Memory B cell (primary cell): ENCODE measurements around the gene SRSF3.
"Not testable (repeated sequence)": the region's sequence is repeated elsewhere in the genome, so short reads cannot be mapped to it uniquely, and the experiment has no call there.

Source experiments
- ATAC-seq: fragments of 150-1000 bp; cut with Tn5 transposase; 2 replicates; pipeline ENCODE4 v1.10.0; 2021; ENCODE audit warnings: low read depth, mild to moderate bottlenecking, moderate library complexity
- DNase-seq, 2 donors: peaks; one replicate each; pipeline ENCODE4 v3.0.0; 2022; ENCODE audit warnings: low spot score in 2 of 2
- H3K27ac Mint-ChIP-seq: one replicate; pipeline ENCODE4 v1.8.0; 2022; ENCODE audit warnings: mild to moderate bottlenecking, moderate library complexity, mixed read lengths
- H3K27me3 Mint-ChIP-seq: one replicate; pipeline ENCODE4 v1.8.0; 2022; ENCODE audit warnings: mixed read lengths
- H3K36me3 Mint-ChIP-seq: one replicate; pipeline ENCODE4 v1.8.0; 2022; ENCODE audit warnings: mild to moderate bottlenecking, mixed read lengths
- H3K4me1 Mint-ChIP-seq: one replicate; pipeline ENCODE4 v1.8.0; 2022; ENCODE audit warnings: mixed read lengths
- H3K4me3 Mint-ChIP-seq: one replicate; pipeline ENCODE4 v1.8.0; 2022; ENCODE audit warnings: mild to moderate bottlenecking, moderate library complexity, mixed read lengths
- H3K9me3 Mint-ChIP-seq: one replicate; pipeline ENCODE4 v1.8.0; 2022; ENCODE audit warnings: mixed read lengths

Gene SRSF3

DNA sequence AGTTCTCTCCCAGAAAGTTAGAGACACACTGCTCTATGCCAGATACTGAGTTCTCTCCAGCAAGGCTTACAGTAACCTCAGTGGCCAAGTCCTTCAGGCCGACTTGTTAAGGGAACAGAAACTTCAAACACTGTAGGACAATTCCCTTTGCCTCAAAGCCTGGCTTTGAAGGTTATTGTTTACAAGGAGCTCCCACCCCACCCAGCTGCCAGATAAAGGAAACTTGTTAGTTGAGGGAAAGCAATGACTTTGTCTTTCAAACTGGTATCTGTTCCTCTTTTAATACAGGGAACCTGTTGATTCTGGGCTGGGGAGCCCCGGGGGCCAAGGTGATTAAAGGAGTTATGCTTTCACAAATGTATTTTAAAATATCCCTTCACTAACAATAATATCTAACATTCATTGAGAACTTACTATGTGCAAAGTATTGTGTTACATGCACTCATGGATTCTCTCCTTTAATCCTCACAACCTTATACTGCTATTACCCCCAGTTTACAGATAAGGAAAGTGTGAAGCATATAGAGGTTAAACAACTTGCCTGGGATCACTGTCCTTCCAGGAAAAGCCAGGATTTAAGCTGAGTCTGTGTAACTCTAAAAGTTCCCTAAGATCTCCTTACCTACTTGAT, 56.8 kb downstream of the SRSF3 start:
- Mint-ChIP-seq H3K4me1 (peaks cover 12% of the 10 kb centered on the region), H3K27ac (no peak overlapping the region), H3K27me3 (peaks cover 2% of the 10 kb centered on the region), H3K36me3 (no peaks in the 10 kb centered on the region), H3K9me3 (no peaks in the 10 kb centered on the region), H3K4me3 (no peak overlapping the region)
- DNase-seq = peak in 1 of 2 donors; percentile 42
- peak; percentile 99 for ATAC-seq

DNA sequence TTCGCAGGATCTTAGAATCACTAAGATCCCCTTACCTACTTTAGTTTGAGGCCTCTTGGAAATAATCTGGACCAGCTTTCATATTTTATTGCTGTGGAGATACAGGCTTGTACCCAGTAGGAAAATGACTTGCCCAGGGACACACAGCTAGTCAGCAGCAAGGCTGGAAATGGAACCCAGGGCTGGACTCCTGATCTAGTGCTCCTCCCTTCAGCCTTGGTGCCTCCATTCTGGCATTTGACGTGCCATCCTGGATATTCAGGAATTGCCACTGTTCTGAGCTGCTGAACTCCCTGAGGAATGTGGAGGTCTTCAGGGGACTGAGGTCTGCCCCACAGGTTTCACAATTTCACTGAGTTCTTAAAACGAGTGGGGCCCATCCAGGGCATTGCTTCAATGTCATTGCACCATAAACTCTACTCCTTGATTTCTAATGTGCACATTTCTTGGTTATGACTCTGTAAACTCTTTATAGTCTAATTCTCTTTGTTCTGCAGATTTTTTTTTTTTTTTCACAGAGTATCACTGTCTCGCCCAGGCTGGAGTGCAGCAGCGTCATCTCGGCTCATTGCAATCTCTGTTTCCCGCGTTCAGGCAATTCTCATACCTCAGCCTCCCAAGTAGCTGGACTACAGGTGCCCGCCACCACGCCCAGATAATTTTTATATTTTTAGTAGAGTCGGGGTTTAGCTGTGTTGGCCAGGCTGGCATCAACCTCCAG, 57.7 kb downstream of the SRSF3 start:
- no peaks in the 10 kb centered on the region for H3K9me3 Mint-ChIP-seq
- DNase-seq (no peak), ATAC-seq (no peak)
- no peak overlapping the region for H3K4me3 Mint-ChIP-seq
- peaks cover 2% of the 10 kb centered on the region for H3K27me3 Mint-ChIP-seq
- H3K36me3 Mint-ChIP-seq = no peaks in the 10 kb centered on the region
- peaks cover 12% of the 10 kb centered on the region for H3K4me1 Mint-ChIP-seq
- H3K27ac Mint-ChIP-seq = no peak overlapping the region

DNA sequence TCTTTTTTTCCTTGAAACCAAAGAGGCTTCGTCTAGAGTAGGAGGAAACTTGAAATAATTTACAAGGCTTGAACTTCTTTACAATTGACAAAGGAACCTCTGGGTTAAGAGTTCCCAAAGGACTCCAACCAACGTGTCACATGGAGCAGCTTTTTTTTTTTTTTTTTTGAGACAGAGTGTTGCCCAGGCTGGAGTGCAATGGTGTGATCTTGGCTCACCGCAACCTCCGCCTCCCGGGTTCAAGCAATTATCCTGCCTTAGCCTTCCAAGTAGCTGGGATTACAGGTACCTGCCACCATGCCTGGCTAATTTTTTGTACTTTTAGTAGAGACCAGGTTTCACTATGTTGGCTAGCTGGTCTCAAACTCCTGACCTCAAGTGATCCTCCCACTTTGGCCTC, 60.3 kb downstream of the SRSF3 start:
- H3K9me3 Mint-ChIP-seq, H3K27ac Mint-ChIP-seq, H3K4me3 Mint-ChIP-seq, H3K36me3 Mint-ChIP-seq, DNase-seq, ATAC-seq, H3K27me3 Mint-ChIP-seq: not testable (repeated sequence)
- peaks cover 13% of the 10 kb centered on the region for H3K4me1 Mint-ChIP-seq
